HEK293 (cell line): ENCODE measurements around the gene CSNK1E.

Source experiments
- CTCF ChIA-PET: fragments of 350-600 bp; formaldehyde crosslinking; extraction: SDS; loops from one replicate; lab custom pipeline; 2021; ENCODE audit warnings: antibody characterized with exemption; lab: Yijun Ruan, JAX
- POLR2A ChIA-PET: fragments of 300-600 bp; formaldehyde crosslinking; extraction: SDS; loops from one replicate; lab custom pipeline; 2020; ENCODE audit warnings: antibody characterized with exemption, inconsistent platforms; lab: Yijun Ruan, JAX
- H3K27ac ChIP-seq: fragments of 200-500 bp; sonication (Bioruptor generic); 2 replicates; pipeline ENCODE4 v1.5.1; 2014; ENCODE audit warnings: low read depth, low read length, control low read depth, inconsistent platforms; ENCODE audit errors: extremely low read depth
- H3K36me3 ChIP-seq, 2 experiments: fragments of 200-500 bp in 1 of 2; sonication (Bioruptor generic) in 1 of 2; 1 replicate in 1 of 2; 2 replicates in 1 of 2; pipeline ENCODE4 v1.5.1; 2014 to 2017; ENCODE audit warnings: inconsistent platforms in 2 of 2, low read length in 2 of 2; ENCODE audit not compliant: control insufficient read depth in 2 of 2, insufficient read depth in 1 of 2
- H3K4me1 ChIP-seq: fragments of 200-500 bp; sonication (Bioruptor generic); 2 replicates; pipeline ENCODE4 v1.5.1; 2014; ENCODE audit warnings: mild to moderate bottlenecking, low read length, inconsistent platforms; ENCODE audit not compliant: control insufficient read depth, insufficient read depth
- H3K4me3 ChIP-seq: 2 replicates; pipeline ENCODE4 v1.5.1; 2011; ENCODE audit warnings: low read depth, mild to moderate bottlenecking, control low read depth, low read length, moderate library complexity
- H3K9me3 ChIP-seq: fragments of 200-500 bp; sonication (Bioruptor generic); 2 replicates; pipeline ENCODE4 v1.5.1; 2014; ENCODE audit warnings: low read depth, low read length, inconsistent platforms; ENCODE audit not compliant: control insufficient read depth, insufficient read depth
- CTCF ChIP-seq: fragments of 450-650 bp; formaldehyde crosslinking; IDR thresholded peaks from 2 replicates; pipeline ENCODE4 v1.5.1; 2016; ENCODE audit warnings: missing biosample characterization, missing genetic modification characterization
- EGR2 ChIP-seq: fragments of 450-650 bp; formaldehyde crosslinking; IDR thresholded peaks from 2 replicates; pipeline ENCODE4 v1.5.1; 2016; ENCODE audit warnings: low read depth, missing biosample characterization, missing genetic modification characterization
- GLIS1 ChIP-seq: fragments of 450-650 bp; formaldehyde crosslinking; IDR thresholded peaks from 2 replicates; pipeline ENCODE4 v1.5.1; 2016; ENCODE audit warnings: missing biosample characterization, missing genetic modification characterization
- GLIS2 ChIP-seq: fragments of 450-650 bp; formaldehyde crosslinking; IDR thresholded peaks from 2 replicates; pipeline ENCODE4 v1.5.1; 2016; ENCODE audit warnings: missing biosample characterization, missing genetic modification characterization
- SCRT1 ChIP-seq: fragments of 450-650 bp; formaldehyde crosslinking; IDR thresholded peaks from 2 replicates; pipeline ENCODE4 v1.5.1; 2016; ENCODE audit warnings: missing biosample characterization, missing genetic modification characterization, borderline replicate concordance
- TCF7L2 ChIP-seq: IDR thresholded peaks from 2 replicates; pipeline ENCODE4 v1.6.1; 2011; ENCODE audit warnings: low read depth, mild to moderate bottlenecking, inconsistent platforms, low read length, moderate library complexity, borderline replicate concordance
- ZBTB20 ChIP-seq: fragments of 450-650 bp; formaldehyde crosslinking; IDR thresholded peaks from 2 replicates; pipeline ENCODE4 v1.5.1; 2016; ENCODE audit warnings: missing biosample characterization, missing genetic modification characterization
- ZBTB21 ChIP-seq: fragments of 450-650 bp; formaldehyde crosslinking; IDR thresholded peaks from 2 replicates; pipeline ENCODE4 v1.5.1; 2017; ENCODE audit warnings: missing biosample characterization, missing genetic modification characterization
- ZBTB44 ChIP-seq: fragments of 450-650 bp; IDR thresholded peaks from 2 replicates; pipeline ENCODE4 v1.5.1; 2018; ENCODE audit warnings: missing biosample characterization, mild to moderate bottlenecking, missing genetic modification characterization
- ZIC2 ChIP-seq: fragments of 450-650 bp; formaldehyde crosslinking; IDR thresholded peaks from 2 replicates; pipeline ENCODE4 v1.5.1; 2016; ENCODE audit warnings: missing biosample characterization, missing genetic modification characterization
- ZNF112 ChIP-seq: fragments of 450-650 bp; formaldehyde crosslinking; IDR thresholded peaks from 2 replicates; pipeline ENCODE4 v1.5.0; 2017; ENCODE audit warnings: missing biosample characterization, missing genetic modification characterization
- ZNF148 ChIP-seq: fragments of 450-650 bp; formaldehyde crosslinking; IDR thresholded peaks from 2 replicates; pipeline ENCODE4 v1.5.0; 2017; ENCODE audit warnings: missing biosample characterization, missing genetic modification characterization, borderline replicate concordance
- ZNF18 ChIP-seq: fragments of 450-650 bp; formaldehyde crosslinking; IDR thresholded peaks from 2 replicates; pipeline ENCODE4 v1.5.1; 2016; ENCODE audit warnings: missing biosample characterization, missing genetic modification characterization
- ZNF202 ChIP-seq: fragments of 450-650 bp; formaldehyde crosslinking; IDR thresholded peaks from 2 replicates; pipeline ENCODE4 v1.5.1; 2016; ENCODE audit warnings: missing biosample characterization, missing genetic modification characterization, borderline replicate concordance
- ZNF211 ChIP-seq: fragments of 450-650 bp; formaldehyde crosslinking; IDR thresholded peaks from 2 replicates; pipeline ENCODE4 v1.5.1; 2016; ENCODE audit warnings: low read depth, missing biosample characterization, missing genetic modification characterization
- ZNF24 ChIP-seq: fragments of 450-650 bp; formaldehyde crosslinking; IDR thresholded peaks from 2 replicates; pipeline ENCODE4 v1.5.1; 2016; ENCODE audit warnings: missing biosample characterization, missing genetic modification characterization
- ZNF292 ChIP-seq: fragments of 450-650 bp; formaldehyde crosslinking; IDR thresholded peaks from 2 replicates; pipeline ENCODE4 v1.5.1; 2016; ENCODE audit warnings: low read depth, missing biosample characterization, missing genetic modification characterization, borderline replicate concordance
- ZNF341 ChIP-seq: fragments of 450-650 bp; formaldehyde crosslinking; IDR thresholded peaks from 2 replicates; pipeline ENCODE4; 2016; ENCODE audit warnings: low read depth, missing biosample characterization, missing genetic modification characterization
- ZNF404 ChIP-seq: fragments of 450-650 bp; formaldehyde crosslinking; IDR thresholded peaks from 2 replicates; pipeline ENCODE4 v1.5.1; 2017; ENCODE audit warnings: missing biosample characterization, missing genetic modification characterization
- ZNF423 ChIP-seq: fragments of 450-650 bp; formaldehyde crosslinking; IDR thresholded peaks from 2 replicates; pipeline ENCODE4 v1.5.1; 2016; ENCODE audit warnings: missing biosample characterization, missing genetic modification characterization
- ZNF501 ChIP-seq: fragments of 450-650 bp; formaldehyde crosslinking; IDR thresholded peaks from 2 replicates; pipeline ENCODE4 v1.5.1; 2016; ENCODE audit warnings: missing biosample characterization, missing genetic modification characterization
- ZNF664 ChIP-seq: fragments of 450-650 bp; formaldehyde crosslinking; IDR thresholded peaks from 2 replicates; pipeline ENCODE4 v1.5.1; 2016; ENCODE audit warnings: missing biosample characterization, missing genetic modification characterization
- ZNF76 ChIP-seq: fragments of 450-650 bp; formaldehyde crosslinking; IDR thresholded peaks from 2 replicates; pipeline ENCODE4; 2016; ENCODE audit warnings: low read depth, missing biosample characterization, missing genetic modification characterization, borderline replicate concordance
- ZSCAN5A ChIP-seq: fragments of 450-650 bp; formaldehyde crosslinking; IDR thresholded peaks from 2 replicates; pipeline ENCODE4 v1.5.1; 2016; ENCODE audit warnings: missing biosample characterization, missing genetic modification characterization
- ZXDB ChIP-seq: fragments of 450-650 bp; formaldehyde crosslinking; IDR thresholded peaks from 2 replicates; pipeline ENCODE4 v1.5.1; 2016; ENCODE audit warnings: missing biosample characterization, missing genetic modification characterization

CSNK1E gene

GRCh38 chr22:38270091-38270992 is 46.9 kb downstream of the CSNK1E start:
- POLR2A ChIA-PET = interaction anchor here (0.8 to 1.2 kb wide), 2 partner anchors 10 to 47 kb away, joined by 3 read pairs; no protein-coding TSS in a partner anchor
- TF ChIP-seq ZNF664 (tag by site-specific recombination) = peak; percentile 95
- TF ChIP-seq ZBTB20 (tag by site-specific recombination) = 0 out of 2 replicates have a peak, but pooled peaks have one; percentile 41
- no peak for TF ChIP-seq ZNF18 (tag by site-specific recombination)
- TF ChIP-seq GLIS2 = peak; percentile 33; the same call in 1 of the 2 replicates
- no peak; the same call in 1 of the 2 replicates for TF ChIP-seq ZNF423 (tag by site-specific recombination)
- peak; percentile 86 for TF ChIP-seq ZNF341 (tag by site-specific recombination)
- TF ChIP-seq GLIS1 = peak; percentile 92
- peak; percentile 85 for TF ChIP-seq ZIC2 (tag by site-specific recombination)
- no peak for TF ChIP-seq ZNF76 (tag by site-specific recombination)
- H3K27ac ChIP-seq = peak overlapping the region; percentile 5; the same call in 1 of the 2 replicates
- no peak overlapping the region for H3K4me3 ChIP-seq
- H3K9me3 ChIP-seq = no peaks in the 10 kb centered on the region
- peaks cover 0 to 13% of the 10 kb centered on the region in 2 experiments; a peak in 1 of 3 replicates for H3K36me3 ChIP-seq
- H3K4me1 ChIP-seq = peaks cover 9% of the 10 kb centered on the region; the same call in 1 of the 2 replicates
- CTCF ChIA-PET = interaction anchor here (0.5 to 1.8 kb wide), 6 partner anchors 8 to 218 kb away, joined by 3 to 5 read pairs (median 4); no protein-coding TSS in a partner anchor

GRCh38 chr22:38269466-38269865 is 47.8 kb downstream of the CSNK1E start:
- no peak for TF ChIP-seq ZNF211 (tag by site-specific recombination)
- no peak for TF ChIP-seq ZNF501 (tag by site-specific recombination)
- TF ChIP-seq ZBTB21 (tag by site-specific recombination) = no peak
- no peak for TF ChIP-seq ZXDB
- no peak for TF ChIP-seq EGR2 (tag by site-specific recombination)
- TF ChIP-seq ZNF292 (tag by site-specific recombination) = no peak
- no peak for TF ChIP-seq ZNF148 (tag by site-specific recombination)
- no peak for TF ChIP-seq CTCF
- TF ChIP-seq TCF7L2 = no peak
- no peak for TF ChIP-seq SCRT1 (tag by site-specific recombination)
- no peak for TF ChIP-seq ZNF24 (tag by site-specific recombination)
- TF ChIP-seq ZNF202 = no peak
- TF ChIP-seq ZBTB44 (tag by site-specific recombination) = no peak
- no peak for TF ChIP-seq ZNF404 (tag by site-specific recombination)
- no peak for TF ChIP-seq ZSCAN5A (tag by site-specific recombination)
- no peak for TF ChIP-seq ZNF112 (tag by site-specific recombination)
- no peaks in the 10 kb centered on the region for H3K9me3 ChIP-seq
- H3K4me1 ChIP-seq = peaks cover 9% of the 10 kb centered on the region; the same call in 1 of the 2 replicates
- ChIA-PET CTCF (interaction anchor here (1.0 to 1.7 kb wide), 2 partner anchors 29 to 154 kb away, joined by 3 to 5 read pairs; no protein-coding TSS in a partner anchor), POLR2A (interaction anchor here (0.8 kb wide), 1 partner anchor 9 kb away, joined by 3 read pairs; no protein-coding TSS in a partner anchor)
- H3K27ac ChIP-seq = no peak overlapping the region
- no peak overlapping the region for H3K4me3 ChIP-seq
- H3K36me3 ChIP-seq = peaks cover 0 to 22% of the 10 kb centered on the region in 2 experiments; a peak in 1 of 3 replicates
